H1 (cell line): ENCODE results near the gene SLC8A1. TPM values are rescaled to one million over a fixed set of nuclear protein-coding genes. Genes with fewer than 3 reads are reported as not detected.

Experiments
- CTCF ChIA-PET: fragments of 300-600 bp; sonication (Branson Sonifier 250); formaldehyde crosslinking; loops from one replicate; lab custom pipeline; 2021; ENCODE audit not compliant: partially characterized antibody; lab: Charles Lee
- POLR2A ChIA-PET: fragments of 300-600 bp; sonication (Branson Sonifier 250); formaldehyde crosslinking; loops from one replicate; lab custom pipeline; 2021; ENCODE audit warnings: inconsistent platforms; ENCODE audit not compliant: partially characterized antibody; lab: Charles Lee
- DNase-seq, 2 experiments: peaks; one replicate each; pipeline versions ENCODE4 v3.0.0 to v3.0.0-alpha.2; 2010 to 2022; ENCODE audit warnings: low spot score in 2 of 2, low read depth in 1 of 2, mixed read lengths in 1 of 2
- FAIRE-seq: peaks from 2 replicates; lab custom pipeline; 2011; peaks lifted over from hg19 to GRCh38; lab: Jason Lieb, UNC
- H2AFZ ChIP-seq: 2 replicates; pipeline ENCODE4 v1.8.1; 2012; ENCODE audit warnings: low read length, inconsistent platforms
- H2AK5ac ChIP-seq: 2 replicates; pipeline ENCODE4 v1.6.1; 2013; ENCODE audit warnings: low read depth, low read length
- H2BK120ac ChIP-seq: replicated peaks from 2 replicates; pipeline ENCODE3; 2013; ENCODE audit warnings: low read depth, low read length, inconsistent platforms
- H2BK12ac ChIP-seq: 2 replicates; pipeline ENCODE4 v1.6.1; 2013; ENCODE audit warnings: low read depth, low read length
- H2BK15ac ChIP-seq: 2 replicates; pipeline ENCODE4 v1.6.1; 2013; ENCODE audit warnings: low read length
- H2BK20ac ChIP-seq: 2 replicates; pipeline ENCODE4 v1.6.1; 2013; ENCODE audit warnings: low read length
- H2BK5ac ChIP-seq: 2 replicates; pipeline ENCODE4 v1.6.1; 2013; ENCODE audit warnings: low read depth, low read length
- H3K14ac ChIP-seq: 2 replicates; pipeline ENCODE4 v1.6.1; 2013; ENCODE audit warnings: inconsistent platforms; ENCODE audit not compliant: insufficient read length
- H3K18ac ChIP-seq: 2 replicates; pipeline ENCODE4 v1.6.1; 2013; ENCODE audit warnings: low read length; ENCODE audit errors: extremely low read depth
- H3K23ac ChIP-seq: 2 replicates; pipeline ENCODE4 v1.6.1; 2013; ENCODE audit warnings: inconsistent platforms; ENCODE audit not compliant: insufficient read length
- H3K23me2 ChIP-seq: 2 replicates; pipeline ENCODE4 v1.6.1; 2013; ENCODE audit warnings: low read depth, low read length
- H3K27ac ChIP-seq: 2 replicates; pipeline ENCODE4 v1.6.1; 2011; ENCODE audit warnings: low read depth, low read length, inconsistent platforms
- H3K27me3 ChIP-seq, 4 experiments: replicated peaks in 1 of 4; 1 replicate in 1 of 4; 2 replicates in 3 of 4; pipeline versions ENCODE4 v1.6.1 to v1.8.1; 2011 to 2013; ENCODE audit warnings: low read length in 3 of 4, mild to moderate bottlenecking in 3 of 4, inconsistent platforms in 2 of 4, mixed read lengths in 2 of 4, moderate library complexity in 1 of 4; ENCODE audit not compliant: control insufficient read depth in 3 of 4, insufficient read depth in 3 of 4; ENCODE audit errors: extremely low read depth in 1 of 4
- H3K36me3 ChIP-seq, 4 experiments: 2 replicates each; pipeline versions ENCODE4 v1.6.1 to v1.8.1; 2011 to 2013; ENCODE audit warnings: mild to moderate bottlenecking in 4 of 4, low read length in 3 of 4, moderate library complexity in 2 of 4, control low read depth in 1 of 4, inconsistent platforms in 1 of 4; ENCODE audit not compliant: insufficient read depth in 4 of 4, control insufficient read depth in 2 of 4
- H3K4ac ChIP-seq: replicated peaks from 2 replicates; pipeline ENCODE3; 2013; ENCODE audit warnings: low read length, low read depth, mixed read lengths, inconsistent platforms; ENCODE audit not compliant: insufficient read length
- H3K4me1 ChIP-seq, 4 experiments: replicated peaks in 1 of 4; 1 replicate in 1 of 4; 2 replicates in 3 of 4; pipeline versions ENCODE4 v1.6.1 to v1.8.1; 2011 to 2013; ENCODE audit warnings: low read length in 3 of 4, inconsistent platforms in 2 of 4, mixed read lengths in 1 of 4; ENCODE audit not compliant: insufficient read depth in 4 of 4, control insufficient read depth in 3 of 4
- H3K4me2 ChIP-seq, 2 experiments: 2 replicates each; pipeline versions ENCODE4 v1.6.1 to v1.8.1; 2011 to 2013; ENCODE audit warnings: low read depth in 2 of 2, low read length in 2 of 2, control low read depth in 1 of 2, inconsistent platforms in 1 of 2, mild to moderate bottlenecking in 1 of 2; ENCODE audit not compliant: insufficient read depth in 1 of 2
- H3K4me3 ChIP-seq, 4 experiments: fragments of 200-600, 300-600 bp in 1 of 4; sonication (generic), shearing (Covaris generic), sonication (Bioruptor Twin) in 1 of 4; 2 replicates each; pipeline versions ENCODE4 v1.5.1 to v1.8.1; 2011 to 2016; ENCODE audit warnings: low read length in 4 of 4, low read depth in 3 of 4, control low read depth in 2 of 4, inconsistent platforms in 2 of 4, mild to moderate bottlenecking in 2 of 4, mixed read lengths in 1 of 4, moderate library complexity in 1 of 4; ENCODE audit not compliant: insufficient read depth in 2 of 4; ENCODE audit errors: extremely low read depth in 1 of 4
- H3K56ac ChIP-seq: replicated peaks from 2 replicates; pipeline ENCODE3; 2013; ENCODE audit warnings: low read depth, mild to moderate bottlenecking, mixed read lengths, low read length, inconsistent platforms; ENCODE audit not compliant: insufficient read length
- H3K79me1 ChIP-seq: 2 replicates; pipeline ENCODE4 v1.6.1; 2013; ENCODE audit warnings: low read depth, low read length, control low read depth
- H3K79me2 ChIP-seq, 2 experiments: 2 replicates each; pipeline versions ENCODE4 v1.6.1 to v1.8.1; 2012 to 2013; ENCODE audit warnings: low read length in 2 of 2, mild to moderate bottlenecking in 2 of 2, inconsistent platforms in 1 of 2; ENCODE audit not compliant: insufficient read depth in 2 of 2, control insufficient read depth in 1 of 2
- H3K9ac ChIP-seq, 4 experiments: replicated peaks in 1 of 4; 1 replicate in 1 of 4; 2 replicates in 3 of 4; pipeline versions ENCODE4 v1.6.1 to v1.8.1; 2011 to 2013; ENCODE audit warnings: low read depth in 3 of 4, low read length in 3 of 4, control low read depth in 2 of 4, mild to moderate bottlenecking in 2 of 4, moderate library complexity in 2 of 4, inconsistent platforms in 1 of 4; ENCODE audit errors: extremely low read depth in 1 of 4
- H3K9me3 ChIP-seq, 2 experiments: 2 replicates each; pipeline versions ENCODE4 v1.6.1 to v1.8.1; 2012 to 2013; ENCODE audit warnings: mild to moderate bottlenecking in 2 of 2, moderate library complexity in 2 of 2, control low read depth in 1 of 2, inconsistent platforms in 1 of 2, low read depth in 1 of 2, low read length in 1 of 2, mixed read lengths in 1 of 2; ENCODE audit not compliant: insufficient read depth in 2 of 2
- H4K20me1 ChIP-seq, 2 experiments: replicated peaks in 1 of 2; 2 replicates each; pipeline versions ENCODE3 to v1.8.1; 2011 to 2013; ENCODE audit warnings: inconsistent platforms in 2 of 2, low read length in 2 of 2, mild to moderate bottlenecking in 1 of 2; ENCODE audit not compliant: insufficient read depth in 2 of 2, control insufficient read depth in 1 of 2
- H4K5ac ChIP-seq: 2 replicates; pipeline ENCODE4 v1.6.1; 2013; ENCODE audit warnings: low read length, low read depth, mixed read lengths, inconsistent platforms; ENCODE audit not compliant: insufficient read length
- H4K8ac ChIP-seq: 2 replicates; pipeline ENCODE4 v1.8.0; 2013; ENCODE audit warnings: mild to moderate bottlenecking, moderate library complexity, low read length, inconsistent platforms; ENCODE audit not compliant: insufficient read depth; ENCODE audit errors: extremely low read depth
- H4K91ac ChIP-seq: replicated peaks from 2 replicates; pipeline ENCODE3; 2013; ENCODE audit warnings: low read length, mixed read lengths, inconsistent platforms; ENCODE audit not compliant: insufficient read length
- ATF2 ChIP-seq: IDR thresholded peaks from 2 replicates; pipeline ENCODE4 v1.6.1; 2012; ENCODE audit warnings: low read length, inconsistent platforms
- BACH1 ChIP-seq: IDR thresholded peaks from 2 replicates; pipeline ENCODE4 v1.6.1; 2012; ENCODE audit warnings: low read length, improper control_type of control experiment
- CBX8 ChIP-seq: fragments of 300-800, 300-1000 bp; sonication (generic); IDR thresholded peaks from 2 replicates; pipeline ENCODE4 v1.7.1; 2016; ENCODE audit warnings: low read depth, low read length, borderline replicate concordance
- CEBPB ChIP-seq: IDR thresholded peaks from 2 replicates; pipeline ENCODE4 v1.6.1; 2012; ENCODE audit warnings: low read depth, low read length
- KDM4A ChIP-seq: IDR thresholded peaks from one replicate; pipeline ENCODE4 v1.7.1; 2012; ENCODE audit warnings: low read depth, mild to moderate bottlenecking, moderate library complexity, low read length, inconsistent platforms; ENCODE audit not compliant: severe bottlenecking
- RNF2 ChIP-seq: fragments of 200-900, 300-1000 bp; sonication (generic); IDR thresholded peaks from 2 replicates; pipeline ENCODE4 v1.7.1; 2016; ENCODE audit warnings: borderline replicate concordance, low read depth, mild to moderate bottlenecking, antibody characterized with exemption, low read length; ENCODE audit not compliant: poor library complexity, severe bottlenecking; ENCODE audit errors: missing control alignments
- SP1 ChIP-seq: IDR thresholded peaks from 2 replicates; pipeline ENCODE4 v1.6.1; 2011; ENCODE audit warnings: low read depth, low read length
- WGBS, 2 experiments: shearing (Covaris generic) in 1 of 2; methylation state at CpG; one replicate each; pipeline versions ENCODE4 v1.1.6 to v1.1.7; 2013 to 2015; ENCODE audit warnings: low lambda C conversion rate in 2 of 2, mixed read lengths in 2 of 2, inconsistent platforms in 1 of 2, low coverage in 1 of 2, missing lambda C conversion rate in 1 of 2; ENCODE audit not compliant: insufficient replicate concordance in 2 of 2, insufficient coverage in 1 of 2, insufficient read length in 1 of 2; ENCODE audit errors: extremely low coverage in 1 of 2, missing lambda C conversion rate in 1 of 2; 5-methylcytosine and 5-hydroxymethylcytosine counted together
- polyA plus RNA-seq, 7 experiments: library from polyadenylated mRNA; depleted of rRNA in 3 of 7; stranded (reverse) in 5 of 7; unstranded in 2 of 7; fragments of >200 nt in 5 of 7; fragments of 200-250 nt in 2 of 7; gene quantifications; 1 replicate in 5 of 7; 2 replicates in 1 of 7; 4 replicates in 1 of 7; pipeline versions ENCODE4 v1.2.1 to v1.2.3, GENCODE V29; 2011 to 2013; ENCODE audit warnings: missing spikeins in 2 of 7, mixed read lengths in 2 of 7
- total RNA-seq: library from RNA; stranded (reverse); fragmentation: NEBNext Ultra II Directional; extraction: Animal tissue kit (Norgen Biotek cat#: 25700); gene quantifications from 2 replicates; pipeline ENCODE4 v1.2.1, GENCODE V29; 2021
- TF ChIP-seq, protein P1 (sequence below), 3 experiments: IDR thresholded peaks; 1 replicate in 2 of 3; 2 replicates in 1 of 3; pipeline versions ENCODE4 v1.5.1 to v1.6.1; 2011; ENCODE audit warnings: low read length in 3 of 3, mild to moderate bottlenecking in 3 of 3, inconsistent platforms in 2 of 3, low read depth in 1 of 3, moderate library complexity in 1 of 3; ENCODE audit not compliant: insufficient read depth in 1 of 3; ENCODE audit errors: control extremely low read depth in 1 of 3
- TF ChIP-seq, protein P2 (sequence below): IDR thresholded peaks from 2 replicates; pipeline ENCODE4 v1.6.1; 2011; ENCODE audit warnings: low read depth, mild to moderate bottlenecking, low read length; ENCODE audit not compliant: insufficient read depth

SLC8A1 gene
- total and polyA plus RNA-seq, 2 of the 8 experiments (the other 6 are each of a cell fraction or from before 2014, with no cell fraction given), result 0.68 to 3.6 TPM

DNA sequence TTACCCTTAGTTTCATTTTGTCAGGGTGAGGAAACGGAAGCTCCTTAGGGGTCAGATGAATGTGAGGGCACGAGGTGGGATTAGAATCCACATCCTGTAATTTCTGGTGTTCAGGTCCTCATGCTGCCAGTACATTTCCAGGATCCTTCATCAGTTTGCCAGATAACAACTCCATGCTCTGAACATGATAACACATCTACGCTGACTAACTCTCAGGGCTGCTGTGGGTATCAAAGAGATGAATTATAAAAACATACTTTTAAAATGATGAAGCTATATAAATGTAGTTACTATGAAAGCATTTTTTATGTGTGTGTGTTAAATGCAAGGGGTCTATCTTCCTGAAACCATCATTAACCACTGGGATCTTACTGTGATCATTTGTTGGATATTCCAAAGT, 325.9 kb downstream of the SLC8A1 start:
- ChIA-PET CTCF (interaction anchor here (1.5 kb wide), 1 partner anchor 11 kb away, joined by 3 read pairs; no protein-coding TSS in a partner anchor), POLR2A (no interaction called here)
- H3K79me1 ChIP-seq, result no peaks in the 10 kb centered on the region
- no peak overlapping the region for H3K9ac ChIP-seq
- H2BK120ac ChIP-seq, result no peak overlapping the region
- H3K27me3 ChIP-seq, result no peaks in the 10 kb centered on the region
- H2BK5ac ChIP-seq, result no peak overlapping the region
- H3K18ac ChIP-seq, result no peak overlapping the region
- H3K4me1 ChIP-seq, result no peaks in the 10 kb centered on the region
- no peak overlapping the region for H2AFZ ChIP-seq
- no peak overlapping the region for H3K23ac ChIP-seq
- FAIRE-seq (no peak), DNase-seq (no peak)
- H3K14ac ChIP-seq, result no peak overlapping the region
- no peak overlapping the region for H4K5ac ChIP-seq
- H3K4me3 ChIP-seq, result no peak overlapping the region
- no peak overlapping the region for H3K4ac ChIP-seq
- H2BK20ac ChIP-seq, result no peak overlapping the region
- no peak overlapping the region for H2BK15ac ChIP-seq
- H4K20me1 ChIP-seq, result no peaks in the 10 kb centered on the region
- no peaks in the 10 kb centered on the region; a peak in 1 of 8 replicates for H3K36me3 ChIP-seq
- H3K27ac ChIP-seq, result no peak overlapping the region
- no peaks in the 10 kb centered on the region for H3K23me2 ChIP-seq
- H4K8ac ChIP-seq, result no peak overlapping the region
- no peak overlapping the region for H3K56ac ChIP-seq
- H2AK5ac ChIP-seq, result no peak overlapping the region
- no peaks in the 10 kb centered on the region for H3K9me3 ChIP-seq
- 94% methylated on average over 3 of the region's 3 CpGs; no CpG with 5 or more reads in 1 of the 2 experiments for WGBS, 2 experiments
- H4K91ac ChIP-seq, result no peak overlapping the region
- no peak overlapping the region for H3K4me2 ChIP-seq
- H2BK12ac ChIP-seq, result no peak overlapping the region
- H3K79me2 ChIP-seq, result no peaks in the 10 kb centered on the region
- no peak for TF ChIP-seq ATF2
- TF ChIP-seq, protein P1, sequence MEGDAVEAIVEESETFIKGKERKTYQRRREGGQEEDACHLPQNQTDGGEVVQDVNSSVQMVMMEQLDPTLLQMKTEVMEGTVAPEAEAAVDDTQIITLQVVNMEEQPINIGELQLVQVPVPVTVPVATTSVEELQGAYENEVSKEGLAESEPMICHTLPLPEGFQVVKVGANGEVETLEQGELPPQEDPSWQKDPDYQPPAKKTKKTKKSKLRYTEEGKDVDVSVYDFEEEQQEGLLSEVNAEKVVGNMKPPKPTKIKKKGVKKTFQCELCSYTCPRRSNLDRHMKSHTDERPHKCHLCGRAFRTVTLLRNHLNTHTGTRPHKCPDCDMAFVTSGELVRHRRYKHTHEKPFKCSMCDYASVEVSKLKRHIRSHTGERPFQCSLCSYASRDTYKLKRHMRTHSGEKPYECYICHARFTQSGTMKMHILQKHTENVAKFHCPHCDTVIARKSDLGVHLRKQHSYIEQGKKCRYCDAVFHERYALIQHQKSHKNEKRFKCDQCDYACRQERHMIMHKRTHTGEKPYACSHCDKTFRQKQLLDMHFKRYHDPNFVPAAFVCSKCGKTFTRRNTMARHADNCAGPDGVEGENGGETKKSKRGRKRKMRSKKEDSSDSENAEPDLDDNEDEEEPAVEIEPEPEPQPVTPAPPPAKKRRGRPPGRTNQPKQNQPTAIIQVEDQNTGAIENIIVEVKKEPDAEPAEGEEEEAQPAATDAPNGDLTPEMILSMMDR (IDR thresholded peaks at IDR 0.05; ENCODE audit: control extremely low read depth in 1 of 3, insufficient read depth in 1 of 3, low read depth in 1 of 3, low read length in 3 of 3), result no peak
- TF ChIP-seq KDM4A, result no peak
- TF ChIP-seq CBX8, result no peak
- no peak for TF ChIP-seq BACH1
- TF ChIP-seq RNF2, result no peak
- no peak for TF ChIP-seq CEBPB
- TF ChIP-seq SP1, result no peak
- TF ChIP-seq, protein P2, sequence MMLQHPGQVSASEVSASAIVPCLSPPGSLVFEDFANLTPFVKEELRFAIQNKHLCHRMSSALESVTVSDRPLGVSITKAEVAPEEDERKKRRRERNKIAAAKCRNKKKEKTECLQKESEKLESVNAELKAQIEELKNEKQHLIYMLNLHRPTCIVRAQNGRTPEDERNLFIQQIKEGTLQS, result no peak
